ENCODE results near the gene CRHR1.

DNA sequence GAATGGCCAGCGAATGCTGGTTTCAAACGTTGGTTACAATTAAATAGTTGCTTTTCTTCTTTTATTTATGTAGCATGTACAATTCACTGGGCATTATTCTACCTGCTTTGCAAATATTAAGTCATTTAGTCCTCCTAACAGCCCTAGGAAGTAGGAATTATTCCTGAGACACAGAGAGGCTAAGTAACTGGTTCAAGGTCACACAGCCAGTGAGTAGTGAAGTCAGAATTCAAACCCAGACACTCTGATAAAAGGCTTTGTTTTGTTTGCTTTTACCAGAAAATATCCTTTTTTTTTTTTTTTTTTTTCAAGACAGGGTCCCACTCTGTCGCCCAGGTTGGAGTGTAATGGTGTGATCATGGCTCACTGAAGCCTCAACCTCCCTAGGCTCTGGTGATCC is 2.2 kb downstream of the CRHR1 start:
- TF ChIP-seq, protein P1, sequence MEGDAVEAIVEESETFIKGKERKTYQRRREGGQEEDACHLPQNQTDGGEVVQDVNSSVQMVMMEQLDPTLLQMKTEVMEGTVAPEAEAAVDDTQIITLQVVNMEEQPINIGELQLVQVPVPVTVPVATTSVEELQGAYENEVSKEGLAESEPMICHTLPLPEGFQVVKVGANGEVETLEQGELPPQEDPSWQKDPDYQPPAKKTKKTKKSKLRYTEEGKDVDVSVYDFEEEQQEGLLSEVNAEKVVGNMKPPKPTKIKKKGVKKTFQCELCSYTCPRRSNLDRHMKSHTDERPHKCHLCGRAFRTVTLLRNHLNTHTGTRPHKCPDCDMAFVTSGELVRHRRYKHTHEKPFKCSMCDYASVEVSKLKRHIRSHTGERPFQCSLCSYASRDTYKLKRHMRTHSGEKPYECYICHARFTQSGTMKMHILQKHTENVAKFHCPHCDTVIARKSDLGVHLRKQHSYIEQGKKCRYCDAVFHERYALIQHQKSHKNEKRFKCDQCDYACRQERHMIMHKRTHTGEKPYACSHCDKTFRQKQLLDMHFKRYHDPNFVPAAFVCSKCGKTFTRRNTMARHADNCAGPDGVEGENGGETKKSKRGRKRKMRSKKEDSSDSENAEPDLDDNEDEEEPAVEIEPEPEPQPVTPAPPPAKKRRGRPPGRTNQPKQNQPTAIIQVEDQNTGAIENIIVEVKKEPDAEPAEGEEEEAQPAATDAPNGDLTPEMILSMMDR (conservative IDR thresholded peaks at IDR 0.05; ENCODE audit: low read depth, low read length) = no peak
- no peak for TF ChIP-seq ELK1 (IDR thresholded peaks at IDR 0.05; ENCODE audit: borderline replicate concordance, low read depth, low read length)
